GM21381 (cell line): ENCODE results near the gene NFE2L2.
A peak's percentile ranks its signal among the peaks of the same experiment; 100 is the strongest.
"Not testable (repeated sequence)": the region's sequence is repeated elsewhere in the genome, so short reads cannot be mapped to it uniquely, and the experiment has no call there.

ENCODE experiments used
- ATAC-seq: cut with Tn5 transposase; IDR thresholded peaks from one replicate; pipeline ENCODE4 v1.9.1; 2021; ENCODE audit warnings: mild to moderate bottlenecking, moderate library complexity; ENCODE audit not compliant: unreplicated experiment

Gene NFE2L2

DNA sequence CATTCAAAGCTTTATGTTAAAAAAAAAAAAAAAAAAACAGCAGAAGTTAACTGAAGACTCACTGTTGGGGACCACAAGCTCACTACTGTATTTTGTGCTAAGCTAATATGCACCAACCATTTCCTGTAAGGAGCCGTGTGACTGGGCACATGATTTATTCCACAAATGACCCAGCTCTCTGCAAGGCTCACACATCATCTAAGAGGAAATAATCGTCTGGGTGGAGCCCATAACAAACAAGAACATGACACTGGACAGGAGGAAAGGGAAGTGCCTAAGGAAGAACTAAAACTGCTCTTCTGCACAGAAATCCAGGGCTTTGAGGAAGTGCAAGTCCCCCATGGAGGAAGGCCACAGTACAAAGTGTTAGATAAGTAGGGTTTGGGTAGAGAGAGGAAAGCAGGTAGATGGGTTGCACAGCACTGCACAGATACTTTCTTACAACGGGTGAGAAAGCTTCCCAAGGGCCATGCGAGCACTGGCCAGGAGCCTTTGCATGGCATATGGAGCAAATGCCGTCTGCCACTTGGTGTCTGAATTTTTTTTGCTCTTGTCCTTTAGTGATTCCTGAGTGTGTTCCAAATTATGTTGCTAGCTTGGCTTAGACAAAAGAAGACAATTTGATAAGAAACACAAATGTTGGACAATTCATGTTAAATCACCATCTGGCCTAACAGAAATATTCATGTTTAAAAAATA, 24.4 kb downstream of the NFE2L2 start:
- ATAC-seq, result peak; percentile 63

DNA sequence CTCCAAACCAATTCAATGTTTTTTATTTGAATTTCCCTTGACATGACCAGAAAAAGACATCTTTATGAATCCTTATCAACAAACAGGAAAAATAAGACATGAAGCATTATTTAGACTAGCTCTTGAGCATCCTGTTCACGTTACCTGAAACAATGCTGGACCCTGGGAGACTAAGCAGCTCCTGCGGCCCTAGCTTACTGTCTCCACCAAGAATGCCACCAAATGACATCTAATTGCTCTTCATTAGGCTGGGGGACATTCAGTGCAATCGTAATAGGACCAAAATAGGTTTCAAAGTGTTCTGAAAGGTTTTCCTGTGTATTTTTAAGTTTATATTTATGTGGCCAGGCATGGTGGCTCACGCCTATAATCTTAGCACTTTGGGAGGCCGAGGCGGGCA, 25.5 kb downstream of the NFE2L2 start:
- no peak for ATAC-seq

- ATAC-seq, result no peak
Observed at GRCh38 chr2:177237932-177238331, 26.6 kb downstream of the NFE2L2 start.

GRCh38 chr2:177235855-177236437, 28.6 kb downstream of the NFE2L2 start:
- no peak for ATAC-seq

- ATAC-seq, result no peak
Observed at GRCh38 chr2:177234267-177234666, 30.3 kb downstream of the NFE2L2 start.

GRCh38 chr2:177232098-177232704, 32.3 kb downstream of the NFE2L2 start:
- ATAC-seq, result no peak

DNA sequence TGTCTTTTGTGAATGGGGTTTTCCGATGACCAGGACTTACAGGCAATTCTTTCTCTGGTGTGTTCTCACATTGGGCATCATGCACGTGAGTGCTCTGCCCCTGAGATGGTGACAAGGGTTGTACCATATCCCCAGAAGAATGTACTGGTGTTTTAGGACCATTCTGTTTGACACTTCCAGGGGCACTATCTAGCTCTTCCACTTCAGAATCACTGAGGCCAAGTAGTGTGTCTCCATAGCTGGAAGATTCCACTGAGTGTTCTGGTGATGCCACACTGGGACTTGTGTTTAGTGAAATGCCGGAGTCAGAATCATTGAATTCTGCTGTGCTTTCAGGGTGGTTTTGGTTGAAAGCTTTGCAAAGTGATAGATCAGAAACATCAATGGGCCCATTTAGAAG, 33.3 kb downstream of the NFE2L2 start:
- no peak for ATAC-seq

GRCh38 chr2:177229442-177230242, 34.9 kb downstream of the NFE2L2 start:
- ATAC-seq, result no peak

DNA sequence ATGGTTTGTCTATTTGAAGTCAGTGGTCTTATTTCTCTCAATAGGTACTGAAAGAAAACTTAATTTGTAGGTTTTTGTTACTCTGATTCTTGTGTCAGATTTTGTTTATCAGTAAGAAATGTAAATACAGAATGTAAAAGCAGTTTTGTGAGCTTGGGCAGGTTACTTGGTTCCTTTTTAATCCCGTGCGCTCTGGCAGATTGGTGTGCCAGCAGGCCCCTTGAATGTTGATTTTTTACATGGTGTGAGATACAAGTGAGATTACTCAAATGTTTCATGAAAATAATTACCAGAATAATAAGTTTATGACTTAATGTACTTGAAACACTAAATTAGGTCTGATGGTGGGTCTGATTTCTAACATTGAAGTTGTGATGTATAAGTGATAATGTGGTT, 38.6 kb downstream of the NFE2L2 start:
- no peak for ATAC-seq

DNA sequence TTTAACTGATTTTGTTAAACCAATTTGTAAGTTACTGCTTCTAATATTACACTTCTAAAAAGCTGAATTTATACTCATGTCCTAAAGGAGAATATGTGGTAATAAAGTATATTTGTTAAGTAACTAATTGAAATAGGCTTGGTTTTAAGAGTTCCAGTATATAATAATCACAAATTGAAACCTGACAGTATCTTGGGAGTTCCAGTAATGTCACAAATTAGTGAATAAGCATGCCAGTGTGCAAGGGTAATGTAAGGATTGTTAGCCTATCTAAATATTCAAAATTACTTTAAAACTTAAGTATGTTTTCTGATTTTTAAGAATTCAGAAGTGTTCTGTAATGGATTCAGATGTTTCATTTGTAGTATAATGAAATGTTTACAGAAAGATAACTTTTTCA, 41.1 kb downstream of the NFE2L2 start:
- ATAC-seq, result not testable (repeated sequence)

- ATAC-seq, result no peak
Observed at GRCh38 chr2:177221970-177222369, 42.6 kb downstream of the NFE2L2 start.

DNA sequence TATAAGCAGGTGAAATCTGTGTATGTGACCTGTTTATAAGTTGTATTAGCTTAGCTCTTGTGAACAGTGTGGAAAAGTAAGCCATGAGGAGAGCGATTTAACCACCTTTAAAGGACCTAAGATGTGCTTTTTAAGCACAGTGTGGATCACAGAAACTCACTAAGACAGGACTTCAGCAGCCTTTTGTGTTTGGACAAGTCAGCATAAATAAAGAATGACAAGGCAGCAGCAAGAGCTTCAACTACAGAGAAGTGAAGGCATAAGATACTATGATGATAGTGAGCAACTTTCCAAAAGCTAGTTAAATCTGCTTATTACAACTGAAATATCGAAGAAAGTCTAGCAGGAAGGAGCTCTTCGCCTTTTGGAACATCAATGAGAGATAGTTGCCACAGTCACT, 43.0 kb downstream of the NFE2L2 start:
- ATAC-seq, result no peak

DNA sequence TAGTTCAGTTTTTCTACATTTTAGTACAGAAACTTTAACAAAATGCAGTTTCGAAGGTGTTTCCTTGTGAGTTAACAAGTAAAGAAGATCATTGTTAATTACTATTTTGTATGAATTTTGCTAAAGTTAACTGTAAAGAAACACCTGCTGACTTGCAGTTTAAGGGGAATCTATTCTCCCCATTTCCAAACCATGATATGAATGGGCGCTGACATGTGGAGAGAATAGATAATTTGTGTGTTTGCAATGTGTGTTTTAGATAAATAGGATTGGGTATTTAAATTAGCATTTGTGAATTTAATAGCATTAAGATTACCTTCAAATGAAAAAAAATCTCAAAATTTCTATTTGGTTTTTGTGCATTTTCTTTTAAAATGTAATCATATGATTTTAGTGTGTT, 44.7 kb downstream of the NFE2L2 start:
- not testable (repeated sequence) for ATAC-seq

DNA sequence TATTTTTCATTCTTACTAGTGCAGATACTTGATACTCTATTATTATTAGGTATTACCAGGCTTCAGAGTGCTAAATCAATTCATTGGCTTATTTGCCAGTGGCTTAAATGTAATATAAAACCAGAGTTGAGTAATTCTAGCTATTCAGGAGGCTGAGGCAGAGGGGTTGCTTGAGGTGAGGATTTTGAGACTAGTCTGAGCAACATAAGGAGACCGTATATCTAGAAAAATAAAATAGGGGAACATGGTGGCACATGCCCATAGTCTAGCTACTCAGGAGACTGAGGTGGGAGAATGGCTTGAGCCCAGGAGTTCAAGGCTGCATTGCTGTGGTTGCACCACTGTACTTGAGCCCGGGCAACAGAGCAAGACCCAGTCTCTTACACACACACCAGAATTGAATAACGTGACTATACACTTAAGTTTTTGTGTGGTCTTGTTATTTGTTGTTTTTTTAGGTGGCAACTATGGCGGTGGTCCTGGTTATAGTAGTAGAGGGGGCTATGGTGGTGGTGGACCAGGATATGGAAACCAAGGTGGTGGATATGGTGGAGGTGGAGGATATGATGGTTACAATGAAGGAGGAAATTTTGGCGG, 47.2 kb downstream of the NFE2L2 start:
- no peak for ATAC-seq

GRCh38 chr2:177212891-177213856, 51.4 kb downstream of the NFE2L2 start:
- peak; percentile 52 for ATAC-seq

- ATAC-seq, result peak; percentile 85
Observed at GRCh38 chr2:177212106-177212890, 52.2 kb downstream of the NFE2L2 start, which contains the start of gene HNRNPA3. Gene HNRNPA3 (plus strand): TSS chr2:177212794. CDS start chr2:177212800, 6 bp downstream.

- ATAC-seq, result no peak
Observed at GRCh38 chr2:177211576-177212105, 52.9 kb downstream of the NFE2L2 start.

- ATAC-seq, result no peak
Observed at GRCh38 chr2:177211169-177211568, 53.4 kb downstream of the NFE2L2 start.

DNA sequence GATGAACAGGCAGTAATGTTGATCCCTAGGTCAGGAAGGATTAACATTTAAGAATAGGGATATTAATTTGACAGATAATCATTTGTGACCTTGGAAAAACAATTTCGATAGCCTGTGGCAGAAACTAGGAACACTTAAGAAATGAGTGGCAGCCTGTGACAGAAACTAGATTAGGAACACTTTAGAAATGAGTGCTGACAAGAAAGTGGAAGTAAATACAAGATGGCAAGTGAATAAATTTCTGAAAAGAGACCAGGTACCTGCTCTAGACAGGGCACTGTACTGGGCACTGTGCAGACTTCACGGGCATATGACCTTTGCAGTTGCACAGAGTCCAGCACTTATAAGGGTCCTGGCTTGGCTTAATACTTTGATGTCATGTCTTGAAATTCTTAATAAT, 57.4 kb downstream of the NFE2L2 start:
- ATAC-seq, result peak; percentile 73
